Mammary epithelial cell (primary cell): Measurements from ENCODE around the gene GDPD5.

Experiments used
- EZH2 ChIP-seq: IDR thresholded peaks from 2 replicates; pipeline ENCODE4 v1.6.1; 2012; ENCODE audit warnings: low read length, inconsistent platforms, borderline replicate concordance
- TF ChIP-seq, protein P1 (sequence below), 2 donors: IDR thresholded peaks in 1 of 2; conservative IDR thresholded peaks in 1 of 2; 2 replicates each; pipeline ENCODE4 v1.5.1; 2011 to 2012; ENCODE audit warnings: inconsistent platforms in 2 of 2, low read length in 2 of 2, mild to moderate bottlenecking in 2 of 2, control low read depth in 1 of 2, low read depth in 1 of 2; ENCODE audit not compliant: insufficient read depth in 1 of 2; ENCODE audit errors: extremely low read depth in 1 of 2

DNA sequence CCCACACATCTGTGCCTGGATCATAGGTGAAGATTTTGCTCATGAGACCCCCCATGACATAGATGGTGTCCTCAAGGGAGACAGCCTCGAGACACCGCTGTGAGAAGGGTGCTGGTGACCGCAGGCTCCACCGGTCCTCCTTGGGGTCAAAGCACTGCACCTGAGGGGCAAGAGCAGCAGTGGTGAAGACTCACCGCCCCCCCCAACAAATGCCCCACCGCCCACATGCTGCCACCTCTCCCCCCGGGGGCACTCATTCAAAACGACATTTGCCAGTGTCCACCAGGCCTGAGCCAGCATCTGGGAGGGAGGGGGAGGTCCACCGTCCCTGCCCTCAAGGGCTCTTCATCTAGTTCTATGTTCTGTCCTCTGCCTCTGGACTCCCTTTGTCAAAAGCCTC, 102.0 kb downstream of the GDPD5 start:
- TF ChIP-seq, protein P1, sequence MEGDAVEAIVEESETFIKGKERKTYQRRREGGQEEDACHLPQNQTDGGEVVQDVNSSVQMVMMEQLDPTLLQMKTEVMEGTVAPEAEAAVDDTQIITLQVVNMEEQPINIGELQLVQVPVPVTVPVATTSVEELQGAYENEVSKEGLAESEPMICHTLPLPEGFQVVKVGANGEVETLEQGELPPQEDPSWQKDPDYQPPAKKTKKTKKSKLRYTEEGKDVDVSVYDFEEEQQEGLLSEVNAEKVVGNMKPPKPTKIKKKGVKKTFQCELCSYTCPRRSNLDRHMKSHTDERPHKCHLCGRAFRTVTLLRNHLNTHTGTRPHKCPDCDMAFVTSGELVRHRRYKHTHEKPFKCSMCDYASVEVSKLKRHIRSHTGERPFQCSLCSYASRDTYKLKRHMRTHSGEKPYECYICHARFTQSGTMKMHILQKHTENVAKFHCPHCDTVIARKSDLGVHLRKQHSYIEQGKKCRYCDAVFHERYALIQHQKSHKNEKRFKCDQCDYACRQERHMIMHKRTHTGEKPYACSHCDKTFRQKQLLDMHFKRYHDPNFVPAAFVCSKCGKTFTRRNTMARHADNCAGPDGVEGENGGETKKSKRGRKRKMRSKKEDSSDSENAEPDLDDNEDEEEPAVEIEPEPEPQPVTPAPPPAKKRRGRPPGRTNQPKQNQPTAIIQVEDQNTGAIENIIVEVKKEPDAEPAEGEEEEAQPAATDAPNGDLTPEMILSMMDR (conservative IDR thresholded peaks at IDR 0.05 in 1 of 2, IDR thresholded peaks at IDR 0.05 in 1 of 2; ENCODE audit: extremely low read depth in 1 of 2, insufficient read depth in 1 of 2, low read depth in 1 of 2, low read length in 2 of 2): no peak
- no peak for TF ChIP-seq EZH2
